NCI-H82 treated with DMSO at 0.1 percent for 48 hours (cell line): ENCODE measurements around the gene STK32C.
"Not testable (repeated sequence)": the region's sequence is repeated elsewhere in the genome, so short reads cannot be mapped to it uniquely, and the experiment has no call there.

Experiments
- DNase-seq: peaks from one replicate; lab custom pipeline; 2025; ENCODE audit not compliant: unreplicated experiment; lab: John Stamatoyannopoulos, UW

The STK32C gene

GRCh38 chr10:132269266-132270230, 38.2 kb downstream of the STK32C start:
- DNase-seq: no peak

DNA sequence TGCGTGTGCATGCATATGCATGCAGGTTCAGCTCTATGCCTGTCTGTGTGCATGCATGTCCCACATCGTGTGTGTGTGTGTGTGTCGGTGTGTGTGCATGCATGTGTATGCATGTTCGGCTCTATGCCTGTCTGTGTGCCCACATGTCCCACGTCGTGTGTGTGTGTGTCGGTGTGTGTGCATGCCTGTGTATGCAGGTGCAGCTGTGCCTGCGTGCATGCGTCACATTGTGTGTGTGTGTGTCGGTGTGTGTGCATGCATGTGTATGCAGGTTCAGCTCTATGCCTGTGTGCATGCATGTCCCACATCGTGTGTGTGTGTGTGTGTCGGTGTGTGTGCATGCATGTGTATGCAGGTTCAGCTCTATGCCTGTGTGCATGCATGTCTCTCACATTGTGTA, 39.8 kb downstream of the STK32C start:
- DNase-seq: not testable (repeated sequence)

GRCh38 chr10:132266594-132267161, 41.1 kb downstream of the STK32C start:
- DNase-seq: no peak

GRCh38 chr10:132265890-132266496, 41.8 kb downstream of the STK32C start:
- no peak for DNase-seq

- no peak for DNase-seq
Measured at GRCh38 chr10:132264966-132265889, 42.5 kb downstream of the STK32C start.

DNA sequence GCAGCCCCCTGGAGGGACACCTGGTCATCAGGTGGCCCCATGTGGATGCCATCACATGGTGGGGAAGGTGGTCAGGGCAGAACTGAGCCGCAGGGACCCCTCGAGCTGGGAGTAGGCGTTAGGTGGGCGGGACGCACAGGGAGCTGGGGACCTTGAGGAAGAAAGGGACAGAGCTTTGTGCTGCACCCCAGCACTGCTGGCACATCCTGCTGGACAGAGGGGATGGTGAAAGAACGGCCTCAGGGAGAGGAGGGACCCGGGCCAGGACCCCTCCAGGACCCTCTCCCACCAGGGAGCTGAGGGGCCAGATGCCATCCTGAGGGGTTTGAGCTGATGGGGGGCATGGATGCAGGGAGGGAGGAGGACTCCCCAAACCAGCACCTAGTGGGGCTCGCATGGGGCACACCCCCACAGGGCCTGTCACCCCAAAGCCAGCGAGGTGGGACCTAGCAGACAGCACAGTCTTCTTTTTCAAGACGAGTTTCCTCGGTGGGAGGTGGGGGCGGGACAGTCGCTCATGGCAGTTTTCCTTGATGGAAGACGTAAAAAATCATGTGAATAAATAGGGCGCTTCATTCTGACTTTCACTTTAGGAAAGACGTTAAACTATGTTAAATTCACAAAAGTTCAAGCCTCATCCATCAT, 43.3 kb downstream of the STK32C start:
- DNase-seq: no peak

- DNase-seq: no peak
Measured at GRCh38 chr10:132263866-132264265, 43.9 kb downstream of the STK32C start.

GRCh38 chr10:132259702-132260482, 47.9 kb downstream of the STK32C start:
- DNase-seq: no peak

DNA sequence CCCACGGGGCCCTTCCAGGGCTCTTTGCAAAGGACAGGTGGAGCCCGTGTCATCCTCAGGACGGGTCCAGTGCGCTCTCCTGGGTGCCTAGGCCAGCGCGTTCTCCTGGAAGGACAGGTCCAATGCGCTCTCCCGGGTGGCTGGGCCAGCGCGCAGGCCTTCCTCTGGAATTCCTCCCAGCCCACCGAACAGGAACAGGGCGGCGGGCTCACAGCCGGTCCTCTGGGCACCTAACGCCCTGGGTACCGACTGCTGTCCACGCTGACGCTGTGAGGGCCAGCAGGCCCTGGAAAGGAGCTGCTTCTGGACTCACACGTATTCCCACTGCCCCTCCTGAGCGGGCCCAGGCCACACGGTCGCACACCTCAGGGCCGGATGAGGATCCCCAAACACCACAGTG, 49.3 kb downstream of the STK32C start:
- DNase-seq: no peak

DNA sequence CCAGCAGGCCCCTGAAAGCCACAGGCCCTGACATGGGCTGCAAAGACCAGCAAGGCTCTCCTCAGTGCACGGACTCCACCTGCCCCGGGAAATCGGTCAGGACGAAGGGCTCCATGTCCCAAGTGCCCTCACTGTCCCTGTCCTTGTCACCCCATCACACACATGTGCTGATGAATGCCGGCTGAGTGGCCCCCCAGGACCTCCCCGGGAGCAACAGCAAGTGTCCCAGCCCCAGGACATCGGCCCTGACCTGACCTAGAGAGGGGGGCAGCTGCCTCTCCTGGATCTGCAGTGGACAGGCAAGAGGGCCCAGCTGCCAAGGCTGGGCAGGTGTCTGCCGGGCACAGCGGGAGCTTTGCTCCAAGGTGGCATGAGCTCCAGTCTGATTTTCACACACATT, 49.8 kb downstream of the STK32C start:
- DNase-seq: no peak

- DNase-seq: no peak
Measured at GRCh38 chr10:132257271-132257670, 50.5 kb downstream of the STK32C start.

DNA sequence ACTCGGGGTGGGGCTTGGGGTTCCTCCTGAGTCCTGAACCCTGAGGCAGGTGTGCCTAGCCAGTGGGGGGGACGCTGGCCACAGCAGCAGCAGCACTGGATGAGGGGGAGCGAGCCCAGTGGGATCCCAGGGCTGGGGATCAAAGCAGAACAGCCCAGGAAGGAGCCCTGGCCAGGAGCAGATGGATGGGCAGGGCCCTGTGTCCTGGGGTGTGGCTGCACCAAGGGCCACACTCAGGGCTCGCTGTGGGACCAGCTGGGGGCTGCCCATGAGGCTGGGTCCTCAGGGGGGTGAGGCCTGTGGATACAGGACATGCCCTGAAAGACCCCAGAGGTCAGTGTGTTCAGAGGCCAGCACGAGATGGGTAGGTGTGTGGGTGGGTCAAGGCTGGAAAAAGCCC, 50.9 kb downstream of the STK32C start:
- no peak for DNase-seq

- DNase-seq: no peak
Measured at GRCh38 chr10:132255489-132256344, 52.0 kb downstream of the STK32C start.

GRCh38 chr10:132254841-132255240, 52.9 kb downstream of the STK32C start:
- DNase-seq: no peak

- no peak for DNase-seq
Measured at GRCh38 chr10:132253092-132253687, 54.6 kb downstream of the STK32C start.

DNA sequence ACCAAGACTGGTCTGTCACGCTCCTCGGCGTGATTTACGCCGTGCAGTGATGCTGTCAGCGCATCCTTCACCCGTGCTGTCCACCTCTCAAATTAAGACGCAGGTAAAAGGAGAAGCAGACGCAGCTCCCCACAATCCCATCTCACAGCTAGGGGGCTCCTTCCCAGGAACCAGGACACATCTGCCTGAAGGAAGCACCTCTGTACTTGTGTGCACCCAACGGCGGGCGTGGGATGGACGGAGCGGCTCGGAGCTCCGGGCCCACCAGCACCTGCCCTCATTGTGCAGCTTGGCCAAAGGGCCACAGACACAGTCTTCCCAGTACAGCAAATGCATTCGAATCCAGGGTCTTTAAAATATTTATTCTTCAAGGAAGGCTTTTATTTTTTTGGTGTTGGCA, 55.3 kb downstream of the STK32C start:
- DNase-seq: no peak

GRCh38 chr10:132251928-132252327, 55.8 kb downstream of the STK32C start:
- DNase-seq: no peak
